ENCODE results near the gene ABCC8. TPM values are rescaled to one million over a fixed set of nuclear protein-coding genes. Genes with fewer than 3 reads are reported as not detected.

ABCC8 gene
- total RNA-seq, 1 experiment from 2014 or later = 0.55 TPM

- no peak for DNase-seq
- H3K36me3 ChIP-seq (replicated peaks; ENCODE audit: control insufficient read depth, insufficient read depth, low read length) = no peaks in the 10 kb centered on the region
- H3K27me3 ChIP-seq (ENCODE audit: control insufficient read depth, insufficient read depth, low read length) = no peaks in the 10 kb centered on the region; the same call in 1 of the 2 replicates
- no peak overlapping the region for H3K4me3 ChIP-seq (ENCODE audit: insufficient read depth, low read depth, low read length)
Measured at GRCh38 chr11:17494019-17494418, 17.4 kb upstream of the ABCC8 start.

GRCh38 chr11:17490938-17491337 is 14.3 kb upstream of the ABCC8 start:
- Histone ChIP-seq H3K36me3 (replicated peaks; ENCODE audit: control insufficient read depth, insufficient read depth, low read length) (no peaks in the 10 kb centered on the region), H3K27me3 (ENCODE audit: control insufficient read depth, insufficient read depth, low read length) (no peaks in the 10 kb centered on the region; the same call in 1 of the 2 replicates), H3K4me3 (ENCODE audit: insufficient read depth, low read depth, low read length) (no peak overlapping the region)
- DNase-seq = no peak

- no peaks in the 10 kb centered on the region; the same call in 1 of the 2 replicates for H3K27me3 ChIP-seq (ENCODE audit: control insufficient read depth, insufficient read depth, low read length)
- H3K36me3 ChIP-seq (replicated peaks; ENCODE audit: control insufficient read depth, insufficient read depth, low read length) = no peaks in the 10 kb centered on the region
- no peak overlapping the region for H3K4me3 ChIP-seq (ENCODE audit: insufficient read depth, low read depth, low read length)
- DNase-seq = no peak
Measured at GRCh38 chr11:17490232-17490631, 13.6 kb upstream of the ABCC8 start.

GRCh38 chr11:17489751-17490150 is 13.1 kb upstream of the ABCC8 start:
- no peak for DNase-seq
- no peaks in the 10 kb centered on the region for H3K36me3 ChIP-seq (replicated peaks; ENCODE audit: control insufficient read depth, insufficient read depth, low read length)

GRCh38 chr11:17488563-17488962 is 11.9 kb upstream of the ABCC8 start:
- no peak overlapping the region for H3K4me3 ChIP-seq (ENCODE audit: insufficient read depth, low read depth, low read length)
- H3K27me3 ChIP-seq (ENCODE audit: control insufficient read depth, insufficient read depth, low read length) = no peaks in the 10 kb centered on the region; the same call in 1 of the 2 replicates
- no peak for DNase-seq
- no peaks in the 10 kb centered on the region for H3K36me3 ChIP-seq (replicated peaks; ENCODE audit: control insufficient read depth, insufficient read depth, low read length)

More at GRCh38 chr11:17489751-17490150, 13.1 kb upstream of the ABCC8 start:
- no peaks in the 10 kb centered on the region; the same call in 1 of the 2 replicates for H3K27me3 ChIP-seq (ENCODE audit: control insufficient read depth, insufficient read depth, low read length)
- H3K4me3 ChIP-seq (ENCODE audit: insufficient read depth, low read depth, low read length) = no peak overlapping the region

- no peak overlapping the region for H3K4me3 ChIP-seq (ENCODE audit: insufficient read depth, low read depth, low read length)
- no peaks in the 10 kb centered on the region for H3K36me3 ChIP-seq (replicated peaks; ENCODE audit: control insufficient read depth, insufficient read depth, low read length)
Measured at GRCh38 chr11:17486646-17487045, 10.0 kb upstream of the ABCC8 start.

GRCh38 chr11:17483505-17483904 is 6.9 kb upstream of the ABCC8 start:
- no peaks in the 10 kb centered on the region for H3K36me3 ChIP-seq (replicated peaks; ENCODE audit: control insufficient read depth, insufficient read depth, low read length)
- peaks cover 9% of the 10 kb centered on the region for H3K27me3 ChIP-seq (ENCODE audit: control insufficient read depth, insufficient read depth, low read length)
- no peak overlapping the region for H3K4me3 ChIP-seq (ENCODE audit: insufficient read depth, low read depth, low read length)
- no peak for DNase-seq

More at GRCh38 chr11:17486646-17487045, 10.0 kb upstream of the ABCC8 start:
- no peaks in the 10 kb centered on the region; the same call in 1 of the 2 replicates for H3K27me3 ChIP-seq (ENCODE audit: control insufficient read depth, insufficient read depth, low read length)
- DNase-seq = no peak

GRCh38 chr11:17481905-17482304 is 5.3 kb upstream of the ABCC8 start:
- DNase-seq = no peak
- Histone ChIP-seq H3K27me3 (ENCODE audit: control insufficient read depth, insufficient read depth, low read length) (peaks cover 25% of the 10 kb centered on the region), H3K36me3 (replicated peaks; ENCODE audit: control insufficient read depth, insufficient read depth, low read length) (no peaks in the 10 kb centered on the region), H3K4me3 (ENCODE audit: insufficient read depth, low read depth, low read length) (no peak overlapping the region)

- peaks cover 47% of the 10 kb centered on the region for H3K27me3 ChIP-seq (ENCODE audit: control insufficient read depth, insufficient read depth, low read length)
- DNase-seq = peak; percentile 89
- no peak overlapping the region for H3K4me3 ChIP-seq (ENCODE audit: insufficient read depth, low read depth, low read length)
- H3K36me3 ChIP-seq (replicated peaks; ENCODE audit: control insufficient read depth, insufficient read depth, low read length) = no peaks in the 10 kb centered on the region
Measured at GRCh38 chr11:17479284-17480214, 2.9 kb upstream of the ABCC8 start.

- Histone ChIP-seq H3K4me3 (ENCODE audit: insufficient read depth, low read depth, low read length) (no peak overlapping the region), H3K27me3 (ENCODE audit: control insufficient read depth, insufficient read depth, low read length) (peaks cover 62% of the 10 kb centered on the region)
- DNase-seq = no peak
Measured at GRCh38 chr11:17478070-17478469, 1.4 kb upstream of the ABCC8 start.

GRCh38 chr11:17477361-17477760 is 716 bp upstream of the ABCC8 start:
- no peak for DNase-seq
- Histone ChIP-seq H3K36me3 (replicated peaks; ENCODE audit: control insufficient read depth, insufficient read depth, low read length) (no peaks in the 10 kb centered on the region), H3K27me3 (ENCODE audit: control insufficient read depth, insufficient read depth, low read length) (peaks cover 62% of the 10 kb centered on the region), H3K4me3 (ENCODE audit: insufficient read depth, low read depth, low read length) (no peak overlapping the region; the same call in 1 of the 2 replicates)

More at GRCh38 chr11:17478070-17478469, 1.4 kb upstream of the ABCC8 start:
- H3K36me3 ChIP-seq (replicated peaks; ENCODE audit: control insufficient read depth, insufficient read depth, low read length) = no peaks in the 10 kb centered on the region

GRCh38 chr11:17477084-17477333 is 364 bp upstream of the ABCC8 start:
- Histone ChIP-seq H3K4me3 (ENCODE audit: insufficient read depth, low read depth, low read length) (peak overlapping the region; percentile 21; the same call in 1 of the 2 replicates), H3K27me3 (ENCODE audit: control insufficient read depth, insufficient read depth, low read length) (peaks cover 62% of the 10 kb centered on the region), H3K36me3 (replicated peaks; ENCODE audit: control insufficient read depth, insufficient read depth, low read length) (no peaks in the 10 kb centered on the region)
- DNase-seq = no peak

GRCh38 chr11:17475666-17476316 is 854 bp downstream of the ABCC8 start:
- Histone ChIP-seq H3K4me3 (ENCODE audit: insufficient read depth, low read depth, low read length) (peak overlapping the region; percentile 58), H3K36me3 (replicated peaks; ENCODE audit: control insufficient read depth, insufficient read depth, low read length) (no peaks in the 10 kb centered on the region), H3K27me3 (ENCODE audit: control insufficient read depth, insufficient read depth, low read length) (peaks cover 62% of the 10 kb centered on the region)
- peak; percentile 80 for DNase-seq

GRCh38 chr11:17473071-17473744 is 3.4 kb downstream of the ABCC8 start:
- Histone ChIP-seq H3K36me3 (replicated peaks; ENCODE audit: control insufficient read depth, insufficient read depth, low read length) (no peaks in the 10 kb centered on the region), H3K27me3 (ENCODE audit: control insufficient read depth, insufficient read depth, low read length) (peaks cover 51% of the 10 kb centered on the region), H3K4me3 (ENCODE audit: insufficient read depth, low read depth, low read length) (no peak overlapping the region)
- DNase-seq = peak; percentile 92
